HepG2 (cell line): ENCODE results near the gene MYORG. TPM values are rescaled to one million over a fixed set of nuclear protein-coding genes. Genes with fewer than 3 reads are reported as not detected.

ENCODE experiments used
- ATAC-seq: fragments of 200-7000 bp; cut with Tn5 transposase; 3 replicates; pipeline ENCODE4 v1.9.1; 2020; ENCODE audit warnings: mild to moderate bottlenecking, moderate library complexity
- BruUV-seq: library from RNA; stranded (reverse); fragments of 400-500 nt; replicated peaks from 2 replicates; lab custom pipeline; 2021; lab: Mats Ljungman, UMichigan
- CTCF ChIA-PET: fragments of 300-600 bp; formaldehyde crosslinking; extraction: SDS; loops from one replicate; lab custom pipeline; 2021; ENCODE audit warnings: low total read pairs, inconsistent platforms, low intra/inter-chr PET ratio; lab: Yijun Ruan, JAX
- POLR2A ChIA-PET: fragments of 350-600 bp; sonication (Branson Sonifier 250); formaldehyde crosslinking; loops from one replicate; lab custom pipeline; 2020; ENCODE audit warnings: antibody characterized with exemption, inconsistent platforms; lab: Yijun Ruan, JAX
- DNase-seq: peaks from one replicate; pipeline ENCODE4 v3.0.0-alpha.2; 2015; ENCODE audit warnings: low spot score
- FAIRE-seq: peaks from 3 replicates; lab custom pipeline; 2011; peaks lifted over from hg19 to GRCh38; lab: Jason Lieb, UNC
- H2AFZ ChIP-seq: one replicate; pipeline ENCODE4 v1.6.1; 2011; ENCODE audit warnings: low read length, inconsistent platforms
- H3K27ac ChIP-seq: fragments of 300-600 bp; 3 replicates; pipeline ENCODE4 v1.8.0; 2011; ENCODE audit warnings: mixed run types, mild to moderate bottlenecking, mixed read lengths, low read length, inconsistent platforms; ENCODE audit not compliant: insufficient read depth; ENCODE audit errors: extremely low read length
- H3K27me3 ChIP-seq, 2 experiments: fragments of 200-600 bp in 1 of 2; 2 replicates in 1 of 2; 3 replicates in 1 of 2; pipeline versions ENCODE4 v1.6.0 to v1.8.0; 2011; ENCODE audit warnings: low read length in 2 of 2, mild to moderate bottlenecking in 2 of 2, moderate library complexity in 2 of 2, inconsistent platforms in 1 of 2; ENCODE audit not compliant: insufficient read depth in 2 of 2, control insufficient read depth in 1 of 2
- H3K36me3 ChIP-seq, 2 experiments: fragments of 200-600 bp in 1 of 2; replicated peaks in 1 of 2; 2 replicates in 1 of 2; 3 replicates in 1 of 2; pipeline versions ENCODE4 v1.5.1 to v1.8.0; 2011; ENCODE audit warnings: low read length in 2 of 2, inconsistent platforms in 1 of 2; ENCODE audit not compliant: insufficient read depth in 2 of 2, control insufficient read depth in 1 of 2
- H3K4me1 ChIP-seq: 2 replicates; pipeline ENCODE4 v1.5.1; 2012; ENCODE audit warnings: low read length, inconsistent platforms; ENCODE audit not compliant: insufficient read depth
- H3K4me2 ChIP-seq: 2 replicates; pipeline ENCODE4 v1.6.0; 2011; ENCODE audit warnings: low read depth, low read length, inconsistent platforms
- H3K4me3 ChIP-seq, 3 experiments: fragments of 200-600 bp in 1 of 3; sonication (generic), shearing (Covaris generic) in 1 of 3; replicated peaks in 1 of 3; 2 replicates each; pipeline ENCODE4 v1.5.1; 2011 to 2016; ENCODE audit warnings: low read length in 3 of 3, inconsistent platforms in 2 of 3, low read depth in 2 of 3, mild to moderate bottlenecking in 2 of 3, control low read depth in 1 of 3, mixed read lengths in 1 of 3; ENCODE audit not compliant: insufficient read depth in 1 of 3
- H3K79me2 ChIP-seq: one replicate; pipeline ENCODE4 v1.6.1; 2011; ENCODE audit warnings: low read length, inconsistent platforms; ENCODE audit not compliant: insufficient read depth
- H3K9ac ChIP-seq: 2 replicates; pipeline ENCODE4 v1.6.0; 2011; ENCODE audit warnings: mild to moderate bottlenecking, low read depth, low read length, inconsistent platforms; ENCODE audit not compliant: insufficient read depth
- H3K9me3 ChIP-seq: 2 replicates; pipeline ENCODE4 v1.5.1; 2012; ENCODE audit warnings: mild to moderate bottlenecking, low read length
- H4K20me1 ChIP-seq: 2 replicates; pipeline ENCODE4 v1.6.0; 2011; ENCODE audit warnings: inconsistent platforms, mild to moderate bottlenecking, low read length, moderate library complexity; ENCODE audit not compliant: insufficient read depth
- ESRRA ChIP-seq: sonication (generic); formaldehyde crosslinking; IDR thresholded peaks from 2 replicates; pipeline ENCODE4 v1.5.1; 2020; ENCODE audit warnings: mild to moderate bottlenecking, low read depth, missing genetic modification reagents
- NR2F1 ChIP-seq, 2 experiments: fragments of 450-650 bp in 1 of 2; formaldehyde crosslinking in 1 of 2; IDR thresholded peaks; 2 replicates each; pipeline versions ENCODE4 v1.5.0 to v1.6.1; 2016 to 2020; ENCODE audit warnings: mild to moderate bottlenecking in 1 of 2, missing compliant biosample characterization in 1 of 2, missing genetic modification reagents in 1 of 2, moderate library complexity in 1 of 2
- TOPORS ChIP-seq: sonication (generic); formaldehyde crosslinking; IDR thresholded peaks from 2 replicates; pipeline ENCODE4 v1.8.0; 2023; ENCODE audit warnings: mild to moderate bottlenecking, missing genetic modification reagents
- WGBS: methylation state at CpG from one replicate; pipeline ENCODE4 v1.1.6; 2017; ENCODE audit warnings: low lambda C conversion rate; 5-methylcytosine and 5-hydroxymethylcytosine counted together
- in situ Hi-C: cut with HindIII; loops from 2 replicates; pipeline ENCODE4 v1.10.0; 2017; ENCODE audit warnings: low pct_unique_long_range_greater_than_20kb; ENCODE audit not compliant: extremely low pct_ligation_motif_present
- intact Hi-C: fragments of 100-400 bp; cut with micrococcal nuclease; formaldehyde crosslinking; loops from one replicate; pipeline ENCODE4 v1.10.0; 2022; ENCODE audit not compliant: unreplicated experiment
- polyA plus RNA-seq, 8 experiments: library from polyadenylated mRNA; depleted of rRNA in 3 of 8; stranded (reverse) in 7 of 8; unstranded in 1 of 8; fragments of >200 nt; fragmentation: Illumina TruSeq in 4 of 8; extraction: Trizol in 4 of 8; gene quantifications; 2 replicates each; pipeline versions ENCODE4 v1.2.1 to v1.2.3, GENCODE V29; 2011 to 2016; ENCODE audit warnings: low read depth in 4 of 8, missing spikeins in 1 of 8, mixed read lengths in 1 of 8; ENCODE audit not compliant: insufficient read depth in 1 of 8
- total RNA-seq, 5 experiments: library from RNA; depleted of rRNA; stranded (reverse); fragments of >200 nt; fragmentation: Illumina TruSeq; extraction: Trizol; gene quantifications; 2 replicates each; pipeline ENCODE4 v1.2.3, GENCODE V29; 2016; ENCODE audit warnings: low read depth in 1 of 5
- TF ChIP-seq, protein P1 (sequence below): sonication (generic); formaldehyde crosslinking; IDR thresholded peaks from 2 replicates; pipeline ENCODE4 v1.4.0; 2020; ENCODE audit warnings: missing genetic modification reagents
- TF ChIP-seq, protein P2 (sequence below): IDR thresholded peaks from 2 replicates; pipeline ENCODE4 v1.6.1; 2016; ENCODE audit warnings: mild to moderate bottlenecking, missing biosample characterization, missing genetic modification reagents
- TF ChIP-seq, protein P3 (sequence below): sonication (generic); formaldehyde crosslinking; IDR thresholded peaks from 2 replicates; pipeline ENCODE4 v1.4.0; 2020; ENCODE audit warnings: missing genetic modification reagents
- TF ChIP-seq, protein P4 (sequence below): sonication (generic); formaldehyde crosslinking; IDR thresholded peaks from 2 replicates; pipeline ENCODE4 v1.5.0; 2020; ENCODE audit warnings: missing genetic modification reagents

The MYORG gene
- total and polyA plus RNA-seq, 2 of the 13 experiments (the other 11 are each of a cell fraction or from before 2014, with no cell fraction given): 11.1 to 22.4 TPM

DNA sequence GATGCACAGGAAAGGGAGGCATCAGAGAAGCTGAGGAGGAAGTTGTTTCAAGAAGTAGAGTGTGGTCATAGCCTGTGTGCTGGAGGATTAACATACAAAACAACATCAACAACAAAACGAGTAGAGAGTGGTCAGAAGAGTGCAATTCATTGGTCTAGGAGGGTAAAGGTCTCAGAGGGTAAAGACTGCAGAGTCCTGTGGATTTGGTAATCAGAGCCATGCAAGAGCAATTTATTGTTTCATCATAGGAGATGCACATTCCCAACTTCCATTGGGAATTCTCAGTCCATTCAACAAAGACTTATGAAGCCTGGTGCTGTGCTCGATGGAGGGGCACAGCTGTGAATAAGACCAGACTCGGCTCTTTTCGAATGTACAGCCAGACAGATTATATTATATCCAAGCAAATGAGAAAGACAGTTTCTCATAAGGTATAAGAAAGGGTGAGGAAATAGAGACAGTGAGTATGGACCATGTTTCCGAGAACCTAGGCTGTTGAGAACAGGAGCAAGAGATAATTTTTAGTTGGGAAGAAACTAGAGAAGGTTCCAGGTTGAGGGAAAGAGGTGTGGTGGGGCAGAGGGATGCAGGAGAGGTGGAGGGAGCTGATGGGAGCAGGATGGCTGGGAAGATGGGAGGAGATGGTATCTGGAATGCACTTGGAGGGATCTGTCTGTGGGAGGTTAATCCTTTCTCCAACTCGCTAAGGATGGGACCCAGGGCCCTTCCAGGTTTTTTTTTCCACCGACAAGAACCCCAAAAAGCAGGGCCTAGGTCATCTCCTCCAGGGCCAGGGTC lies 7.9 kb upstream of the MYORG start (continued):
- TF ChIP-seq, protein P1, sequence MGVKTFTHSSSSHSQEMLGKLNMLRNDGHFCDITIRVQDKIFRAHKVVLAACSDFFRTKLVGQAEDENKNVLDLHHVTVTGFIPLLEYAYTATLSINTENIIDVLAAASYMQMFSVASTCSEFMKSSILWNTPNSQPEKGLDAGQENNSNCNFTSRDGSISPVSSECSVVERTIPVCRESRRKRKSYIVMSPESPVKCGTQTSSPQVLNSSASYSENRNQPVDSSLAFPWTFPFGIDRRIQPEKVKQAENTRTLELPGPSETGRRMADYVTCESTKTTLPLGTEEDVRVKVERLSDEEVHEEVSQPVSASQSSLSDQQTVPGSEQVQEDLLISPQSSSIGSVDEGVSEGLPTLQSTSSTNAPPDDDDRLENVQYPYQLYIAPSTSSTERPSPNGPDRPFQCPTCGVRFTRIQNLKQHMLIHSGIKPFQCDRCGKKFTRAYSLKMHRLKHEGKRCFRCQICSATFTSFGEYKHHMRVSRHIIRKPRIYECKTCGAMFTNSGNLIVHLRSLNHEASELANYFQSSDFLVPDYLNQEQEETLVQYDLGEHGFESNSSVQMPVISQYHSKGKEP: no peak
- TF ChIP-seq NR2F1 (CRISPR knock-in tag; IDR thresholded peaks at IDR 0.05): 0 out of 4 replicates have a peak, but pooled peaks of 1 of the 2 experiments have one; percentile 21

DNA sequence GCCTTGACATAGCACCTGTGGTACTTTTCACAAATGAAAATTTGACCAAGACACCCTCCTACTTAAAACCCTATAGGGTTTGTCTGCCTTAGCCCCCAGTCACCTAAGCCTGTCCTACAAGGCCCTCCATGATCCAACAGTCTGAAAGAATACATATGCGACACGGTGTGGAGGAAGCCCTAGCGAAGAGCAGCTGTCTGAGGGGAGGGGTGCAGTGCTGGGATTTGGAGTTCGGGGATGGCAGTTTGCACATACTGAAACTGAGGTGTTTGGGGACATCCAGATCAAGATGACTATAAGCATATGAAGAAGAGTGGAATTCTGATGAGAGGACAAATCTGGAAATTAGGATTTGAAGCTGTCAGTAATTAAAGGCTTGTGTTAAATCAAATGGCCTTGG lies 7.2 kb upstream of the MYORG start:
- in situ Hi-C loops: no loop called here
- Histone ChIP-seq H3K9ac (no peak overlapping the region), H3K4me2 (no peak overlapping the region), H2AFZ (no peak overlapping the region), H3K4me1 (peaks cover 44% of the 10 kb centered on the region)
- ChIA-PET CTCF (no interaction called here), POLR2A (no interaction called here)
- ATAC-seq (no peak), FAIRE-seq (no peak)
- TF ChIP-seq ESRRA: no peak
- TF ChIP-seq, protein P2, sequence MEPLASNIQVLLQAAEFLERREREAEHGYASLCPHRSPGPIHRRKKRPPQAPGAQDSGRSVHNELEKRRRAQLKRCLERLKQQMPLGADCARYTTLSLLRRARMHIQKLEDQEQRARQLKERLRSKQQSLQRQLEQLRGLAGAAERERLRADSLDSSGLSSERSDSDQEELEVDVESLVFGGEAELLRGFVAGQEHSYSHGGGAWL (CRISPR knock-in tag): no peak
- no peak for TF ChIP-seq TOPORS (CRISPR knock-in tag)
- TF ChIP-seq, protein P3, sequence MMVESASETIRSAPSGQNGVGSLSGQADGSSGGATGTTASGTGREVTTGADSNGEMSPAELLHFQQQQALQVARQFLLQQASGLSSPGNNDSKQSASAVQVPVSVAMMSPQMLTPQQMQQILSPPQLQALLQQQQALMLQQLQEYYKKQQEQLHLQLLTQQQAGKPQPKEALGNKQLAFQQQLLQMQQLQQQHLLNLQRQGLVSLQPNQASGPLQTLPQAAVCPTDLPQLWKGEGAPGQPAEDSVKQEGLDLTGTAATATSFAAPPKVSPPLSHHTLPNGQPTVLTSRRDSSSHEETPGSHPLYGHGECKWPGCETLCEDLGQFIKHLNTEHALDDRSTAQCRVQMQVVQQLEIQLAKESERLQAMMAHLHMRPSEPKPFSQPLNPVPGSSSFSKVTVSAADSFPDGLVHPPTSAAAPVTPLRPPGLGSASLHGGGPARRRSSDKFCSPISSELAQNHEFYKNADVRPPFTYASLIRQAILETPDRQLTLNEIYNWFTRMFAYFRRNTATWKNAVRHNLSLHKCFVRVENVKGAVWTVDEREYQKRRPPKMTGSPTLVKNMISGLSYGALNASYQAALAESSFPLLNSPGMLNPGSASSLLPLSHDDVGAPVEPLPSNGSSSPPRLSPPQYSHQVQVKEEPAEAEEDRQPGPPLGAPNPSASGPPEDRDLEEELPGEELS (CRISPR knock-in tag): no peak
- TF ChIP-seq, protein P4, sequence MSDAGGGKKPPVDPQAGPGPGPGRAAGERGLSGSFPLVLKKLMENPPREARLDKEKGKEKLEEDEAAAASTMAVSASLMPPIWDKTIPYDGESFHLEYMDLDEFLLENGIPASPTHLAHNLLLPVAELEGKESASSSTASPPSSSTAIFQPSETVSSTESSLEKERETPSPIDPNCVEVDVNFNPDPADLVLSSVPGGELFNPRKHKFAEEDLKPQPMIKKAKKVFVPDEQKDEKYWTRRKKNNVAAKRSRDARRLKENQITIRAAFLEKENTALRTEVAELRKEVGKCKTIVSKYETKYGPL (CRISPR knock-in tag): no peak
- TF ChIP-seq, all 625 proteins: peak for 0
- Histone ChIP-seq H3K36me3 (no peaks in the 10 kb centered on the region), H3K27ac (no peak overlapping the region), H3K27me3 (no peaks in the 10 kb centered on the region; a peak in 1 of 5 replicates), H3K79me2 (no peaks in the 10 kb centered on the region), H3K4me3 (no peak overlapping the region), H3K9me3 (no peaks in the 10 kb centered on the region), H4K20me1 (no peaks in the 10 kb centered on the region)
- DNase-seq: no peak
- no TSS peak for BruUV-seq
- 78% methylated on average over 4 of the region's 4 CpGs for WGBS
- intact Hi-C loops: no loop called here
